ENCODE data around the gene KLHDC4. TPM values are rescaled to one million over a fixed set of nuclear protein-coding genes. Genes with fewer than 3 reads are reported as not detected.

The KLHDC4 gene
- total and polyA plus RNA-seq, 2 donors from 2014 or later = 25.0 to 42.2 TPM

GRCh38 chr16:87686697-87687096 lies 79.1 kb downstream of the KLHDC4 start:
- intact Hi-C loops (cut with DNase I) = no loop called here
- no peaks in the 10 kb centered on the region for H3K27me3 ChIP-seq (ENCODE audit: control insufficient read depth, insufficient read depth, low read length)
- H3K36me3 ChIP-seq (ENCODE audit: control insufficient read depth in 2 of 3, insufficient read depth in 3 of 3, low read length in 3 of 3) = no peaks in the 10 kb centered on the region
- H3K4me1 ChIP-seq (ENCODE audit: control insufficient read depth in 2 of 3, insufficient read depth in 2 of 3, low read depth in 1 of 3, low read length in 3 of 3) = no peaks in the 10 kb centered on the region
- no peak overlapping the region for H3K9ac ChIP-seq (ENCODE audit: low read length in 3 of 3)
- no peak overlapping the region for H3K4me3 ChIP-seq (ENCODE audit: low read length in 3 of 3)
- H3K27ac ChIP-seq (ENCODE audit: low read depth in 2 of 2, low read length in 2 of 2) = no peak overlapping the region
- FAIRE-seq = no peak
- no peak for TF ChIP-seq CTCF (IDR thresholded peaks at IDR 0.05; ENCODE audit: borderline replicate concordance, extremely low read depth, insufficient read depth)
- H3K9me3 ChIP-seq (ENCODE audit: control insufficient read depth in 2 of 3, insufficient read depth in 1 of 3, low read length in 3 of 3) = no peaks in the 10 kb centered on the region
- no peak for DNase-seq

GRCh38 chr16:87685766-87686165 lies 80.0 kb downstream of the KLHDC4 start:
- H3K27me3 ChIP-seq (ENCODE audit: control insufficient read depth, insufficient read depth, low read length) = no peaks in the 10 kb centered on the region
- intact Hi-C loops (cut with DNase I) = no loop called here
- H3K27ac ChIP-seq (ENCODE audit: low read depth in 2 of 2, low read length in 2 of 2) = no peak overlapping the region
- no peak for DNase-seq
- FAIRE-seq = no peak
- H3K4me3 ChIP-seq (ENCODE audit: low read length in 3 of 3) = no peak overlapping the region
- TF ChIP-seq CTCF (IDR thresholded peaks at IDR 0.05; ENCODE audit: borderline replicate concordance, extremely low read depth, insufficient read depth) = no peak
- no peaks in the 10 kb centered on the region for H3K36me3 ChIP-seq (ENCODE audit: control insufficient read depth in 2 of 3, insufficient read depth in 3 of 3, low read length in 3 of 3)
- no peak overlapping the region for H3K9ac ChIP-seq (ENCODE audit: low read length in 3 of 3)
- H3K4me1 ChIP-seq (ENCODE audit: control insufficient read depth in 2 of 3, insufficient read depth in 2 of 3, low read depth in 1 of 3, low read length in 3 of 3) = no peaks in the 10 kb centered on the region
- no peaks in the 10 kb centered on the region for H3K9me3 ChIP-seq (ENCODE audit: control insufficient read depth in 2 of 3, insufficient read depth in 1 of 3, low read length in 3 of 3)

- no peak overlapping the region for H3K4me3 ChIP-seq (ENCODE audit: low read length in 3 of 3)
- H3K36me3 ChIP-seq (ENCODE audit: control insufficient read depth in 2 of 3, insufficient read depth in 3 of 3, low read length in 3 of 3) = no peaks in the 10 kb centered on the region
- intact Hi-C loops (cut with DNase I) = no loop called here
- H3K27ac ChIP-seq (ENCODE audit: low read depth in 2 of 2, low read length in 2 of 2) = no peak overlapping the region
- DNase-seq (no peak), FAIRE-seq (no peak)
- no peaks in the 10 kb centered on the region for H3K27me3 ChIP-seq (ENCODE audit: control insufficient read depth, insufficient read depth, low read length)
- H3K9me3 ChIP-seq (ENCODE audit: control insufficient read depth in 2 of 3, insufficient read depth in 1 of 3, low read length in 3 of 3) = no peaks in the 10 kb centered on the region
- H3K9ac ChIP-seq (ENCODE audit: low read length in 3 of 3) = no peak overlapping the region
- no peak for TF ChIP-seq CTCF (IDR thresholded peaks at IDR 0.05; ENCODE audit: borderline replicate concordance, extremely low read depth, insufficient read depth)
- no peaks in the 10 kb centered on the region for H3K4me1 ChIP-seq (ENCODE audit: control insufficient read depth in 2 of 3, insufficient read depth in 2 of 3, low read depth in 1 of 3, low read length in 3 of 3)
These were observed 80.4 kb downstream of the KLHDC4 start for GRCh38 chr16:87685405-87685755.

- no peaks in the 10 kb centered on the region for H3K27me3 ChIP-seq (ENCODE audit: control insufficient read depth, insufficient read depth, low read length)
- no peak overlapping the region for H3K4me3 ChIP-seq (ENCODE audit: low read length in 3 of 3)
- no peaks in the 10 kb centered on the region for H3K9me3 ChIP-seq (ENCODE audit: control insufficient read depth in 2 of 3, insufficient read depth in 1 of 3, low read length in 3 of 3)
- TF ChIP-seq CTCF (IDR thresholded peaks at IDR 0.05; ENCODE audit: borderline replicate concordance, extremely low read depth, insufficient read depth) = no peak
- no peak overlapping the region for H3K9ac ChIP-seq (ENCODE audit: low read length in 3 of 3)
- H3K4me1 ChIP-seq (ENCODE audit: control insufficient read depth in 2 of 3, insufficient read depth in 2 of 3, low read depth in 1 of 3, low read length in 3 of 3) = no peaks in the 10 kb centered on the region
- FAIRE-seq (no peak), DNase-seq (no peak)
- intact Hi-C loops (cut with DNase I) = no loop called here
- H3K27ac ChIP-seq (ENCODE audit: low read depth in 2 of 2, low read length in 2 of 2) = no peak overlapping the region
- H3K36me3 ChIP-seq (ENCODE audit: control insufficient read depth in 2 of 3, insufficient read depth in 3 of 3, low read length in 3 of 3) = no peaks in the 10 kb centered on the region
These were observed 80.9 kb downstream of the KLHDC4 start for GRCh38 chr16:87684711-87685404.
